HCT116 (cell line): ENCODE results near the gene UACA. TPM values are rescaled to one million over a fixed set of nuclear protein-coding genes. Genes with fewer than 3 reads are reported as not detected.
A peak's percentile ranks its signal among the peaks of the same experiment; 100 is the strongest.

Experiments used
- ATAC-seq: fragments of 200-7000 bp; cut with Tn5 transposase; 2 replicates; pipeline ENCODE4 v1.9.1; 2020; ENCODE audit warnings: mild to moderate bottlenecking, moderate library complexity
- BruUV-seq: library from RNA; stranded (reverse); fragments of 400-500 nt; replicated peaks from 2 replicates; lab custom pipeline; 2021; lab: Mats Ljungman, UMichigan
- CTCF ChIA-PET: fragments of 300-600 bp; sonication (Branson Sonifier 250); formaldehyde crosslinking; loops from one replicate; lab custom pipeline; 2021; ENCODE audit warnings: antibody characterized with exemption; lab: Charles Lee
- POLR2A ChIA-PET: fragments of 300-600, 350-600 bp; sonication (Branson Sonifier 250); formaldehyde crosslinking; loops from one replicate; lab custom pipeline; 2021; ENCODE audit warnings: antibody characterized with exemption; lab: Charles Lee
- RAD21 ChIA-PET, 2 experiments: fragments of 300-600 bp; sonication (Branson Sonifier 250); formaldehyde crosslinking; loops; one replicate each; lab custom pipeline; 2023; ENCODE audit warnings: low total read pairs in 2 of 2; ENCODE audit not compliant: uncharacterized antibody in 2 of 2, unreplicated experiment in 2 of 2, low non-redundant PET in 1 of 2; lab: Charles Lee
- DNase-seq: peaks from one replicate; pipeline ENCODE4 v3.0.0-alpha.2; 2010; ENCODE audit warnings: low read depth, low spot score
- H2AFZ ChIP-seq: fragments of 200-600 bp; shearing (Covaris generic), sonication (generic); 2 replicates; pipeline ENCODE4 v1.6.1; 2017; ENCODE audit warnings: low read depth, mixed run types, mixed read lengths, antibody characterized with exemption, low read length; ENCODE audit not compliant: poor library complexity, severe bottlenecking
- H3K27ac ChIP-seq: 2 replicates; pipeline ENCODE4 v1.5.1; 2012; ENCODE audit warnings: low read depth, low read length
- H3K27me3 ChIP-seq: fragments of 200-600 bp; sonication (generic); 2 replicates; pipeline ENCODE4 v1.6.1; 2016; ENCODE audit warnings: mixed run types, low read length, mixed read lengths; ENCODE audit not compliant: insufficient read depth
- H3K36me3 ChIP-seq, 2 experiments: fragments of 200-500 bp in 1 of 2; fragments of 200-600 bp in 1 of 2; sonication (Bioruptor generic) in 1 of 2; sonication (generic) in 1 of 2; 2 replicates each; pipeline versions ENCODE4 v1.5.1 to v1.6.1; 2014 to 2016; ENCODE audit warnings: low read length in 2 of 2, inconsistent platforms in 1 of 2, mixed read lengths in 1 of 2, mixed run types in 1 of 2; ENCODE audit not compliant: insufficient read depth in 2 of 2, control insufficient read depth in 1 of 2
- H3K4me1 ChIP-seq, 2 experiments: fragments of 200-600 bp in 1 of 2; sonication (generic) in 1 of 2; 2 replicates each; pipeline versions ENCODE4 v1.5.1 to v1.6.1; 2012 to 2017; ENCODE audit warnings: low read length in 2 of 2, inconsistent platforms in 1 of 2, mild to moderate bottlenecking in 1 of 2, mixed read lengths in 1 of 2, mixed run types in 1 of 2, moderate library complexity in 1 of 2; ENCODE audit not compliant: insufficient read depth in 2 of 2, control insufficient read depth in 1 of 2
- H3K4me2 ChIP-seq: fragments of 200-600 bp; sonication (generic); 2 replicates; pipeline ENCODE4 v1.6.1; 2017; ENCODE audit warnings: mixed run types, low read length, mixed read lengths
- H3K4me3 ChIP-seq, 2 experiments: fragments of 200-600 bp in 1 of 2; sonication (generic) in 1 of 2; replicated peaks in 1 of 2; 2 replicates each; pipeline ENCODE4 v1.5.1; 2011 to 2016; ENCODE audit warnings: low read length in 2 of 2, control low read depth in 1 of 2, low read depth in 1 of 2, mild to moderate bottlenecking in 1 of 2, mixed read lengths in 1 of 2, mixed run types in 1 of 2
- H3K79me2 ChIP-seq: fragments of 200-600 bp; sonication (generic); 2 replicates; pipeline ENCODE4 v1.6.1; 2017; ENCODE audit warnings: mild to moderate bottlenecking, mixed run types, low read length, moderate library complexity, mixed read lengths; ENCODE audit not compliant: insufficient read depth
- H3K9ac ChIP-seq: fragments of 200-600 bp; sonication (generic); 2 replicates; pipeline ENCODE4 v1.6.1; 2016; ENCODE audit warnings: low read length, mixed read lengths
- H3K9me2 ChIP-seq: fragments of 200-600 bp; sonication (generic), shearing (Covaris generic); 2 replicates; pipeline ENCODE4 v1.6.1; 2017; ENCODE audit warnings: mixed run types, mild to moderate bottlenecking, moderate library complexity; ENCODE audit not compliant: insufficient read depth
- H3K9me3 ChIP-seq, 2 experiments: fragments of 200-500 bp in 1 of 2; fragments of 200-600 bp in 1 of 2; sonication (Bioruptor generic) in 1 of 2; sonication (generic) in 1 of 2; 2 replicates each; pipeline ENCODE4 v1.6.1; 2014 to 2017; ENCODE audit warnings: low read length in 2 of 2, mixed read lengths in 2 of 2, inconsistent platforms in 1 of 2, low read depth in 1 of 2, mild to moderate bottlenecking in 1 of 2, mixed run types in 1 of 2, moderate library complexity in 1 of 2; ENCODE audit not compliant: control insufficient read depth in 1 of 2, insufficient read depth in 1 of 2
- H4K20me1 ChIP-seq: fragments of 200-600 bp; sonication (generic), shearing (Covaris generic); 2 replicates; pipeline ENCODE4 v1.6.1; 2017; ENCODE audit warnings: mixed run types, mild to moderate bottlenecking, moderate library complexity; ENCODE audit not compliant: insufficient read depth
- ATF3 ChIP-seq: IDR thresholded peaks from 2 replicates; pipeline ENCODE4 v1.6.1; 2012
- CBX3 ChIP-seq: IDR thresholded peaks from 2 replicates; pipeline ENCODE4 v1.6.1; 2012; ENCODE audit warnings: low read depth
- EGR1 ChIP-seq: IDR thresholded peaks from 2 replicates; pipeline ENCODE4 v1.6.1; 2012; ENCODE audit warnings: low read depth
- EZH2 ChIP-seq: fragments of 200-600 bp; sonication (generic); IDR thresholded peaks from 2 replicates; pipeline ENCODE4 v1.6.1; 2017; ENCODE audit warnings: antibody characterized with exemption, mixed run types
- EZH2phosphoT487 ChIP-seq: fragments of 200-600 bp; IDR thresholded peaks from 2 replicates; pipeline ENCODE4 v1.6.1; 2018; ENCODE audit warnings: antibody characterized with exemption, borderline replicate concordance
- POLR2A ChIP-seq: IDR thresholded peaks from 2 replicates; pipeline ENCODE4 v1.7.0; 2011; ENCODE audit warnings: borderline replicate concordance; ENCODE audit not compliant: insufficient read depth, insufficient read length; ENCODE audit errors: extremely low read depth
- POLR2AphosphoS5 ChIP-seq: IDR thresholded peaks from 2 replicates; pipeline ENCODE4 v1.6.1; 2011; ENCODE audit warnings: mild to moderate bottlenecking, low read depth, low read length, moderate library complexity
- RAD21 ChIP-seq: IDR thresholded peaks from 2 replicates; pipeline ENCODE4 v1.6.1; 2012; ENCODE audit warnings: low read depth, mild to moderate bottlenecking
- REST ChIP-seq: IDR thresholded peaks from 2 replicates; pipeline ENCODE4 v1.6.1; 2012; ENCODE audit warnings: low read depth
- SIN3A ChIP-seq: IDR thresholded peaks from 2 replicates; pipeline ENCODE4 v1.6.1; 2012; ENCODE audit warnings: low read depth
- TCF7L2 ChIP-seq: IDR thresholded peaks from 2 replicates; pipeline ENCODE4 v1.7.0; 2011; ENCODE audit warnings: borderline replicate concordance, inconsistent platforms; ENCODE audit not compliant: insufficient read depth, insufficient read length; ENCODE audit errors: extremely low read depth
- YY1 ChIP-seq: IDR thresholded peaks from 2 replicates; pipeline ENCODE4 v1.6.1; 2011; ENCODE audit warnings: low read length, low read depth, moderate library complexity, mild to moderate bottlenecking; ENCODE audit not compliant: insufficient replicate concordance; ENCODE audit errors: extremely low read depth
- ZFX ChIP-seq: fragments of 450-650 bp; IDR thresholded peaks from 2 replicates; pipeline ENCODE4 v1.6.1; 2017
- ZNF274 ChIP-seq: fragments of 200-500 bp; sonication (Bioruptor generic); IDR thresholded peaks from 2 replicates; pipeline ENCODE4 v1.6.1; 2014; ENCODE audit warnings: mild to moderate bottlenecking, low read depth, low read length, inconsistent platforms
- intact Hi-C: fragments of 100-400 bp; cut with micrococcal nuclease; formaldehyde crosslinking; loops from 2 replicates; pipeline ENCODE4 v1.10.0; 2022
- total RNA-seq: library from RNA; stranded (reverse); gene quantifications from one replicate; pipeline ENCODE4 v1.2.1, GENCODE V29; 2021; ENCODE audit not compliant: unreplicated experiment
- TF ChIP-seq, protein P1 (sequence below): IDR thresholded peaks from 2 replicates; pipeline ENCODE4 v1.6.1; 2012
- TF ChIP-seq, protein P2 (sequence below): IDR thresholded peaks from 2 replicates; pipeline ENCODE4 v1.6.1; 2011; ENCODE audit warnings: mild to moderate bottlenecking, low read length, moderate library complexity; ENCODE audit not compliant: insufficient replicate concordance; ENCODE audit errors: extremely low read depth

The UACA gene
- total RNA-seq, 1 experiment from 2014 or later: 47.4 TPM

DNA sequence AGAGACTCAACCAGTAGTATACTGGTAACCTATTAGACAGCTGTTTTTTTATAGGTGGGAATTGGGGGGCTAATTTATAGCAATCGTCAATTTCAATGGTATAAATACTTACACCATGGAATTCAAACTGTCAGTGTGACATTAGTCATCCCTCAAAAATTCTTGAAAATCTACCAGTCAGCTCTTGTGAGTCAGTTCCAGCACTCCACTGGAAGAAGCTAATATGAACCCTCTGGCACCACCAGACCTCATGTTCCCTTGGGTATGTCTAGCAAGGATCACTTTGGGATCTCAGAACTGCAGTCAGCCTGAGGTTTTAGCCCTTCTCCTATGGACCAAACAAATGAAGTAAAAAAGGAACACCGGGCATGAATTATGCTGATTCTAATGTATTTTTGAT is 11.8 kb upstream of the UACA start:
- CTCF ChIA-PET: no interaction called here
- Histone ChIP-seq H3K9me3 (no peaks in the 10 kb centered on the region), H3K27ac (no peak overlapping the region), H3K79me2 (no peaks in the 10 kb centered on the region), H3K4me1 (peaks cover 0 to 21% of the 10 kb centered on the region in 2 experiments; a peak in 2 of 4 replicates), H3K9ac (no peak overlapping the region), H3K27me3 (no peaks in the 10 kb centered on the region), H3K9me2 (no peaks in the 10 kb centered on the region), H3K4me3 (no peak overlapping the region), H3K4me2 (peak overlapping the region; percentile 51), H4K20me1 (no peaks in the 10 kb centered on the region), H3K36me3 (no peaks in the 10 kb centered on the region), H2AFZ (peak overlapping the region; percentile 95)
- ATAC-seq: no peak
- RAD21 ChIA-PET: no interaction called here
- no TSS peak for BruUV-seq
- POLR2A ChIA-PET: no interaction called here
- DNase-seq: no peak
- intact Hi-C loops: no loop called here
- TF ChIP-seq, protein P1, sequence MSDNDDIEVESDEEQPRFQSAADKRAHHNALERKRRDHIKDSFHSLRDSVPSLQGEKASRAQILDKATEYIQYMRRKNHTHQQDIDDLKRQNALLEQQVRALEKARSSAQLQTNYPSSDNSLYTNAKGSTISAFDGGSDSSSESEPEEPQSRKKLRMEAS: no peak
- no peak for TF ChIP-seq ZFX
- no peak for TF ChIP-seq RAD21
- TF ChIP-seq POLR2AphosphoS5: no peak
- TF ChIP-seq EZH2: no peak

DNA sequence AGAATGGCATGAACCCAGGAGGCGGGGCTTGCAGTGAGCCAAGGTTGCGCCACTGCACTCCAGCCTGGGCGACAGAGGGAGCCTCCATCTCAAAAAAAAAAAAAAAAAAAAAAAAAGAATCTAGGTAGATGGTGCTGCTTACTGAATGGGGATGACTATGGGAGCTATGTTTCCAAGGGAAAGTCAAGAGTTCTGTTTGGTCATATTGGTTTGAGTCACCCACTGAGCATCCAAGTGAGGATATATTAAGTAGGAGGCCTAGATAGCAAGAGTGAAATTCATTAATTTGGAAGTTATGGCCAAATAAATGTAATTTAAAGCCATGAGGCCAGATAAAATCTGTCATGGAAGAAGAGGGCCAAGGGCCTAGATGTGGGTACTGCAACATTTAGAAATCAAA is 9.0 kb upstream of the UACA start:
- H3K4me1 ChIP-seq: peaks cover 0 to 12% of the 10 kb centered on the region in 2 experiments; a peak in 2 of 4 replicates
- no peak overlapping the region for H3K27ac ChIP-seq
- H3K27me3 ChIP-seq: no peaks in the 10 kb centered on the region
- H3K9me2 ChIP-seq: no peaks in the 10 kb centered on the region
- RAD21 ChIA-PET: no interaction called here
- intact Hi-C loops: no loop called here
- CTCF ChIA-PET: no interaction called here
- POLR2A ChIA-PET: interaction anchor here (0.7 to 1.5 kb wide), 2 partner anchors 9 to 36 kb away, joined by 3 read pairs; no protein-coding TSS in a partner anchor
- H2AFZ ChIP-seq: no peak overlapping the region
- no peaks in the 10 kb centered on the region for H3K36me3 ChIP-seq
- no peaks in the 10 kb centered on the region for H4K20me1 ChIP-seq
- ATAC-seq (no peak), DNase-seq (no peak)
- no peaks in the 10 kb centered on the region for H3K9me3 ChIP-seq
- H3K9ac ChIP-seq: no peak overlapping the region
- H3K79me2 ChIP-seq: no peaks in the 10 kb centered on the region
- BruUV-seq: no TSS peak
- no peak overlapping the region for H3K4me3 ChIP-seq
- no peak overlapping the region for H3K4me2 ChIP-seq
- TF ChIP-seq REST: no peak
- TF ChIP-seq TCF7L2: no peak
- no peak for TF ChIP-seq POLR2A
- no peak for TF ChIP-seq ZNF274
- no peak for TF ChIP-seq CBX3
- TF ChIP-seq, protein P2, sequence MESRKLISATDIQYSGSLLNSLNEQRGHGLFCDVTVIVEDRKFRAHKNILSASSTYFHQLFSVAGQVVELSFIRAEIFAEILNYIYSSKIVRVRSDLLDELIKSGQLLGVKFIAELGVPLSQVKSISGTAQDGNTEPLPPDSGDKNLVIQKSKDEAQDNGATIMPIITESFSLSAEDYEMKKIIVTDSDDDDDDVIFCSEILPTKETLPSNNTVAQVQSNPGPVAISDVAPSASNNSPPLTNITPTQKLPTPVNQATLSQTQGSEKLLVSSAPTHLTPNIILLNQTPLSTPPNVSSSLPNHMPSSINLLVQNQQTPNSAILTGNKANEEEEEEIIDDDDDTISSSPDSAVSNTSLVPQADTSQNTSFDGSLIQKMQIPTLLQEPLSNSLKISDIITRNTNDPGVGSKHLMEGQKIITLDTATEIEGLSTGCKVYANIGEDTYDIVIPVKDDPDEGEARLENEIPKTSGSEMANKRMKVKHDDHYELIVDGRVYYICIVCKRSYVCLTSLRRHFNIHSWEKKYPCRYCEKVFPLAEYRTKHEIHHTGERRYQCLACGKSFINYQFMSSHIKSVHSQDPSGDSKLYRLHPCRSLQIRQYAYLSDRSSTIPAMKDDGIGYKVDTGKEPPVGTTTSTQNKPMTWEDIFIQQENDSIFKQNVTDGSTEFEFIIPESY: no peak
- no peak for TF ChIP-seq YY1
- no peak for TF ChIP-seq ATF3
- no peak for TF ChIP-seq SIN3A
- no peak for TF ChIP-seq EZH2phosphoT487
- TF ChIP-seq EGR1: no peak
